ENCODE results near the gene GSTT4.

GRCh38 chr22:24005201-24005600 lies at the start of gene GSTT4:
- TF ChIP-seq, protein P1, sequence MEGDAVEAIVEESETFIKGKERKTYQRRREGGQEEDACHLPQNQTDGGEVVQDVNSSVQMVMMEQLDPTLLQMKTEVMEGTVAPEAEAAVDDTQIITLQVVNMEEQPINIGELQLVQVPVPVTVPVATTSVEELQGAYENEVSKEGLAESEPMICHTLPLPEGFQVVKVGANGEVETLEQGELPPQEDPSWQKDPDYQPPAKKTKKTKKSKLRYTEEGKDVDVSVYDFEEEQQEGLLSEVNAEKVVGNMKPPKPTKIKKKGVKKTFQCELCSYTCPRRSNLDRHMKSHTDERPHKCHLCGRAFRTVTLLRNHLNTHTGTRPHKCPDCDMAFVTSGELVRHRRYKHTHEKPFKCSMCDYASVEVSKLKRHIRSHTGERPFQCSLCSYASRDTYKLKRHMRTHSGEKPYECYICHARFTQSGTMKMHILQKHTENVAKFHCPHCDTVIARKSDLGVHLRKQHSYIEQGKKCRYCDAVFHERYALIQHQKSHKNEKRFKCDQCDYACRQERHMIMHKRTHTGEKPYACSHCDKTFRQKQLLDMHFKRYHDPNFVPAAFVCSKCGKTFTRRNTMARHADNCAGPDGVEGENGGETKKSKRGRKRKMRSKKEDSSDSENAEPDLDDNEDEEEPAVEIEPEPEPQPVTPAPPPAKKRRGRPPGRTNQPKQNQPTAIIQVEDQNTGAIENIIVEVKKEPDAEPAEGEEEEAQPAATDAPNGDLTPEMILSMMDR (IDR thresholded peaks at IDR 0.05): no peak
- no peak for TF ChIP-seq POLR2A (IDR thresholded peaks at IDR 0.05)

All from adrenal gland (tissue), 5 donors.